Suprapubic skin (tissue), 4 donors: ENCODE results near the gene MN1. TPM values are rescaled to one million over a fixed set of nuclear protein-coding genes. Genes with fewer than 3 reads are reported as not detected.

Source experiments
- DNase-seq, 2 donors: peaks; one replicate each; pipeline ENCODE4 v3.0.0-alpha.2; 2019; ENCODE audit warnings: low spot score in 2 of 2
- H3K27ac ChIP-seq: fragments of 200-600 bp; sonication (generic); one replicate; pipeline ENCODE4 v1.5.1; 2019
- H3K27me3 ChIP-seq: fragments of 200-600 bp; sonication (generic); one replicate; pipeline ENCODE4 v1.5.1; 2019
- H3K36me3 ChIP-seq: fragments of 200-600 bp; sonication (generic); one replicate; pipeline ENCODE4 v1.5.1; 2019
- H3K4me1 ChIP-seq: fragments of 200-600 bp; sonication (generic); one replicate; pipeline ENCODE4 v1.5.1; 2019
- H3K4me3 ChIP-seq: fragments of 200-600 bp; sonication (generic); one replicate; pipeline ENCODE4 v1.5.1; 2019; ENCODE audit warnings: mild to moderate bottlenecking
- H3K9me3 ChIP-seq: fragments of 200-600 bp; sonication (generic); one replicate; pipeline ENCODE4 v1.5.1; 2019
- EP300 ChIP-seq: sonication (generic); formaldehyde crosslinking; IDR thresholded peaks from one replicate; pipeline ENCODE4 v1.6.1; 2017; ENCODE audit warnings: antibody characterized with exemption
- POLR2A ChIP-seq, 2 donors: fragments of 450-650 bp; IDR thresholded peaks; one replicate each; pipeline ENCODE4 v1.6.1; 2017; ENCODE audit warnings: antibody characterized with exemption in 2 of 2, mild to moderate bottlenecking in 2 of 2, moderate library complexity in 2 of 2
- POLR2AphosphoS5 ChIP-seq, 3 donors: sonication (generic); formaldehyde crosslinking; IDR thresholded peaks; one replicate each; pipeline ENCODE4 v1.6.1; 2017; ENCODE audit warnings: antibody characterized with exemption in 3 of 3
- WGBS: methylation state at CpG from one replicate; pipeline ENCODE4 v1.1.5; 2018; 5-methylcytosine and 5-hydroxymethylcytosine counted together
- total RNA-seq, 4 donors: library from RNA; depleted of rRNA; stranded (reverse); fragments of >200 nt; gene quantifications; one replicate each; pipeline ENCODE4 v1.1.0, GENCODE V29; 2016
- TF ChIP-seq, protein P1 (sequence below), 2 donors: fragments of 200-600 bp in 1 of 2; fragments of 450-650 bp in 1 of 2; sonication (generic) in 1 of 2; IDR thresholded peaks; one replicate each; pipeline ENCODE4 v1.5.1; 2016 to 2019; ENCODE audit warnings: antibody characterized with exemption in 2 of 2, mild to moderate bottlenecking in 1 of 2, moderate library complexity in 1 of 2

MN1 gene
- total RNA-seq, 4 donors from 2014 or later: 1.7 to 6.5 (median 4.1) TPM

DNA sequence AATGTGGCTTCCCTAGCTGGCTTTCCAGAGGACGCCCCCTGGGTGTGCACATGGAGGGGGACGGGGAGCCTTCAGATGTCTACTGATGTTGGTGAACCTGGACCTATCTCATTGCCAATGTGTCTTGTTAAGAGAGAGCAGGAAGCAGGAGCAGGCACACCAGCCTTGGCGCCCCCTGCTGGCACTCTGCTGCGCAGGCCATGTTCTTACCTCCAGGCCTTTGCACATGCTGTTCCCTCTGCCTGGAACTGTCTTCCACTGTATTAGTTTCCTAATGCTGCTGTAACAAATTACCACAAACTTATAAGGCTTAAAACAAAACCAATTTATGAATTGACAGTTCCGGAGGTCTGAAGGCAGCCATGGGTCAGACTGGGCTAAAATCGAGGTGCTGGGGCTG is 23.6 kb upstream of the MN1 start:
- WGBS: 95% methylated on average over 5 of the region's 6 CpGs
- DNase-seq: no peak
- Histone ChIP-seq H3K4me3 (no peak overlapping the region), H3K27me3 (no peaks in the 10 kb centered on the region), H3K9me3 (no peaks in the 10 kb centered on the region), H3K36me3 (no peaks in the 10 kb centered on the region), H3K4me1 (no peaks in the 10 kb centered on the region), H3K27ac (no peak overlapping the region)
- TF ChIP-seq EP300: no peak
- no peak for TF ChIP-seq POLR2A (IDR thresholded peaks at IDR 0.05)
- TF ChIP-seq POLR2AphosphoS5 (IDR thresholded peaks at IDR 0.05): no peak
- TF ChIP-seq, protein P1, sequence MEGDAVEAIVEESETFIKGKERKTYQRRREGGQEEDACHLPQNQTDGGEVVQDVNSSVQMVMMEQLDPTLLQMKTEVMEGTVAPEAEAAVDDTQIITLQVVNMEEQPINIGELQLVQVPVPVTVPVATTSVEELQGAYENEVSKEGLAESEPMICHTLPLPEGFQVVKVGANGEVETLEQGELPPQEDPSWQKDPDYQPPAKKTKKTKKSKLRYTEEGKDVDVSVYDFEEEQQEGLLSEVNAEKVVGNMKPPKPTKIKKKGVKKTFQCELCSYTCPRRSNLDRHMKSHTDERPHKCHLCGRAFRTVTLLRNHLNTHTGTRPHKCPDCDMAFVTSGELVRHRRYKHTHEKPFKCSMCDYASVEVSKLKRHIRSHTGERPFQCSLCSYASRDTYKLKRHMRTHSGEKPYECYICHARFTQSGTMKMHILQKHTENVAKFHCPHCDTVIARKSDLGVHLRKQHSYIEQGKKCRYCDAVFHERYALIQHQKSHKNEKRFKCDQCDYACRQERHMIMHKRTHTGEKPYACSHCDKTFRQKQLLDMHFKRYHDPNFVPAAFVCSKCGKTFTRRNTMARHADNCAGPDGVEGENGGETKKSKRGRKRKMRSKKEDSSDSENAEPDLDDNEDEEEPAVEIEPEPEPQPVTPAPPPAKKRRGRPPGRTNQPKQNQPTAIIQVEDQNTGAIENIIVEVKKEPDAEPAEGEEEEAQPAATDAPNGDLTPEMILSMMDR (IDR thresholded peaks at IDR 0.05): no peak

DNA sequence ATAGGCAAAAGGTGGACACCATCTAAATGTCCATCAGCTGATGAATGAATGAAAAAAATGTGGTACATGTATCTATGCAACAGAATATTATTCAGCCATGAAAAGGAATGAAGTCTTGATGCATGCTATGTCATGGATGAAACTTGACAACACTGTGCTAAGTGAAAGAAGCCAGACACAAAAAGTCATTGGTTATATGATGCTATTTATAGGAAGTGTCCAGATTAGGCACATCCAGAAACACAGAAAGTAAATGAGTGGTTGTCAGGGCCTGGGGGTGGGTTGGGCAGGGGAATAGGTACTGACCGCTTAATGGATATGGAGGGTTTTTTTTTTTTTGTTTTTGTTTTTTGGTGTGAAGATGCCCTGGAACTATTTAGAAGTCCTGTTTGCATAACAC is 21.7 kb upstream of the MN1 start:
- Histone ChIP-seq H3K36me3 (no peaks in the 10 kb centered on the region), H3K9me3 (no peaks in the 10 kb centered on the region), H3K27me3 (no peaks in the 10 kb centered on the region), H3K4me3 (no peak overlapping the region), H3K4me1 (no peaks in the 10 kb centered on the region), H3K27ac (no peak overlapping the region)
- no peak for DNase-seq
- no peak for TF ChIP-seq POLR2AphosphoS5 (IDR thresholded peaks at IDR 0.05)
- no peak for TF ChIP-seq POLR2A (IDR thresholded peaks at IDR 0.05)
- TF ChIP-seq, protein P1 (IDR thresholded peaks at IDR 0.05): no peak
- no peak for TF ChIP-seq EP300
- 91% methylated on average over 1 of the region's 1 CpG for WGBS

DNA sequence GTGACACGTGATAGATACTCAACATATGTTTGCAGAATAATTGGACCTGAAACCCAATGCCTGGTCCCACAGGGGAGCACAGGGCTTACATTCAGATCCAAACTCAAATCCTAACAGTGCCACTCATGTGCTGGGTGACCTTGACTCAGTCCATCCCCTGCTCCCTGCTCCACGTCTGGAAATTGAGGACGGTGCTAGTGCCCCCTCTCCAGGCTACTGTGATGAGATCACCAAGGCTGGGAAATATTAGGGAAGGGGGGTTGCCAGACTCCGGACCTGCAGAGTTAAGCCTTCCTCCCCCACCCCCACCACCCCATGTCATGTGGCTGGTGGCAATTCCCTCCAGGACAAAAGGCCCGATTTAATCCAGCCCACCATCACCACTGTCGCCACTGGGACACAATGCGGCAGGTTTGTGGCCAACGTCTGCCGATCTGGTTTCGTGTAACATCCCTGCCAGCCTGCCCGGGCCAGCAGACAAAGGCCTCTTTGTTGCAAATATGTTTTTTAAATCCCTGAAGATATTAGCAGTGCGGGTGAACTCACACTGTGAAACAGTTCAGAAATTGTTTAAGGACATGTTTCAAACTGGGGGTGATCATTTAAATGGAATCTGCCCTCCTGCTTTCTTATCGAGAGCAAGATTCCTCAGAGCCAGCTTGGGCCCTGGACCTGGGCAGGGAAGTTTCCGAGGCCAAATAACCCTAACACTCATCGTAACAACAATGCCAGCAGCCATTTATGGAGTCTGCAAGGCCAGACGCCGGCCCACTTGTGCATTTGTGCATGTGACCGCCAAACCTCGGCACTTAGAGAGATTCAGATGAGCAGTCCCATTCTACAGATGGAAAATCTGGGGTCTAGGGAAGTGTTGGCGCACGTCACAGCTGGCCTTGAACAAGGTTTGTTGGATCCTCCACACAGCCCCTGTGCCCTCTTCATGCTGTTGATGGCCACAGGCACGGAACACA is 19.6 kb upstream of the MN1 start:
- TF ChIP-seq, protein P1 (IDR thresholded peaks at IDR 0.05): no peak
- TF ChIP-seq POLR2AphosphoS5 (IDR thresholded peaks at IDR 0.05) (no peak), EP300 (no peak), POLR2A (IDR thresholded peaks at IDR 0.05) (no peak)
- H3K4me3 ChIP-seq: no peak overlapping the region
- H3K36me3 ChIP-seq: no peaks in the 10 kb centered on the region
- H3K9me3 ChIP-seq: no peaks in the 10 kb centered on the region
- WGBS: 72% methylated on average over 18 of the region's 22 CpGs
- H3K27ac ChIP-seq: no peak overlapping the region
- no peaks in the 10 kb centered on the region for H3K4me1 ChIP-seq
- DNase-seq: no peak
- H3K27me3 ChIP-seq: no peaks in the 10 kb centered on the region

DNA sequence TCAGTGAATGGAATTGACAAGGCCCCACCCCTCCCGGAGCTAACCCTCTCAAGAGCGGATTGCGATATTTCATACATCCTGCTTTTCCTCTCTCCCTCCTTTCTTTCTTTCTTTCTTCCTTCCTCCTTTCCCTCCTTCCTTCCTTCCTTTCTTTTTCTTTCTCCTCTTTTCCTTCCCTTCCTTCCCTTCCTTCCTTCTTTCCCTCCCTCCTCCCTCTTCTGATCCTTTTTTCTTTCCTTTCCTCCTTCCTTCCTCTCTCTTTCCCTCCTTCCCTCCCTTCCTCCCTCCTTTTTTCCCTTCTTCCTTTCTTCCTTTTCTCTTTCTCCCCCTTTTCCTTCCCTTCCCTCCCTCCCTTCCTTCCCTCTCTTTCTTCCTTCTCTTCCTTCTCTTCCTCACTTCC is 15.0 kb upstream of the MN1 start:
- Histone ChIP-seq H3K36me3 (no peaks in the 10 kb centered on the region), H3K9me3 (no peaks in the 10 kb centered on the region), H3K4me1 (no peaks in the 10 kb centered on the region), H3K4me3 (no peak overlapping the region), H3K27ac (no peak overlapping the region), H3K27me3 (no peaks in the 10 kb centered on the region)
- TF ChIP-seq POLR2AphosphoS5 (IDR thresholded peaks at IDR 0.05): no peak
- TF ChIP-seq, protein P1 (IDR thresholded peaks at IDR 0.05): no peak
- TF ChIP-seq POLR2A (IDR thresholded peaks at IDR 0.05): no peak
- TF ChIP-seq EP300: no peak
- 89% methylated on average over 3 of the region's 3 CpGs for WGBS
- no peak for DNase-seq

DNA sequence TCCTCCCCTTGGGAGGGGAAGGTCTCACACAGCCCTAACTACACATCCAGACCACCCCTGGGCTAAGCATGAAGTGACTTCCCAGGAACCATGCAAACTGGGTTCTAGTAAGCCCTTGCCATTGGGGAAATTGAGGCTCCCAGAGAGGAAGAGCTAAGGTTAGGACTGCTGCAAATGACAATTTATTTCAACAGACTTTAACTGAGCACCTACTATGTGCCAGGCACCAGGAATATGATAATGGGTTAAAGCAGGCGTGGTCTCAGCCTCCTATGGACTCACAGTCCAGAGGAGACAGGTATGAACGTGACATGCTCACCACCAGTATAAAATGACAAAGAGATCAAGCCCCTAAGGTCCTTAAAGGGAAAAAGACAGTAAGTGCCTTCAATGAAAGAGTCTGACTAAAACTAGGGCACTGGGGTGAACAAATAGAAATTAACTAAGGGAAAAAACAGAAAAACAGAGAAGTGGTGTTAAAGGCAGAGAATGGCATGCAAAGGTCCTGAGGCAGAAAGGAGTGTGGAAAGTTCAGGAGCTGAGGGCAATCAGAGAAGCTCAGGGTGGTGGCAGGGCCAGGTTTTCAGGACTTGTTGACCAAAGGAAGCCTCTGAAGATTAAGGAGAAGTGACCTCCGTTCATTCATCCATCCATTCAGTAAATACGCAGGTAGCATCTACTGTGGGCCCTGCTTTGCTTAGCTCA is 14.4 kb upstream of the MN1 start:
- H3K4me1 ChIP-seq: peaks cover 4% of the 10 kb centered on the region
- no peak for DNase-seq
- H3K27me3 ChIP-seq: no peaks in the 10 kb centered on the region
- WGBS: 87% methylated on average over 4 of the region's 4 CpGs
- no peaks in the 10 kb centered on the region for H3K36me3 ChIP-seq
- no peaks in the 10 kb centered on the region for H3K9me3 ChIP-seq
- TF ChIP-seq POLR2A (IDR thresholded peaks at IDR 0.05) (no peak), POLR2AphosphoS5 (IDR thresholded peaks at IDR 0.05) (no peak), EP300 (no peak)
- TF ChIP-seq, protein P1 (IDR thresholded peaks at IDR 0.05): no peak
- H3K4me3 ChIP-seq: no peak overlapping the region
- no peak overlapping the region for H3K27ac ChIP-seq
